Stimulated activated CD4-positive, alpha-beta T cell treated with anti-CD3 and anti-CD28 coated beads, Interleukin-1b, Interleukin-23, amount 100 ng/mL, for 48 hours (primary cell): ENCODE measurements around the gene PACSIN1.

Source experiments
- DNase-seq: peaks from one replicate; pipeline ENCODE4 v3.0.0-alpha.2; 2020

The PACSIN1 gene

DNA sequence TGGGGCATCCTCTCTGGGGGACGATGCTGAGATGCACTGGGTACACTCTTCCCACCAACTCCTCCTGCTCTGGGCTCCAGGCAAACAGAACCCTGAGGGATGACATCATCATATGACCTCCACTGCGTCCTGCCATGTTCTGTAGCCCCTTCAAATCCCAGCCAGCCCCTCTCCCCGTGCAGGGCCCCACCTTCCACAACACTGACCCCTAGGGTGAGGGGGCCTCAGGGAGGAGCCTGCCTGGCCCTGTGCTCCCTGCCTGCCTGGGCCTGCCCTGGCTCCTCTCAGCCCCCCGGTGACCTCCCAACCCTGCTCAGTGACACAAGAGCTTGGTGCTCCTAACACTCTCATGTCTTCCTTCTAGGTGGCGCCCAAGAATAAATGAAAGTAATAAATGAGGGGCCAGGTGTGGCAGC, 99.9 kb downstream of the PACSIN1 start:
- no peak for DNase-seq

- DNase-seq: no peak
These were observed 101.1 kb downstream of the PACSIN1 start for GRCh38 chr6:34566830-34567546.

- no peak for DNase-seq
These were observed 102.7 kb downstream of the PACSIN1 start for GRCh38 chr6:34568341-34569201.

GRCh38 chr6:34569361-34569973, 103.6 kb downstream of the PACSIN1 start:
- DNase-seq: no peak

- no peak for DNase-seq
These were observed 104.4 kb downstream of the PACSIN1 start for GRCh38 chr6:34570066-34570833.

DNA sequence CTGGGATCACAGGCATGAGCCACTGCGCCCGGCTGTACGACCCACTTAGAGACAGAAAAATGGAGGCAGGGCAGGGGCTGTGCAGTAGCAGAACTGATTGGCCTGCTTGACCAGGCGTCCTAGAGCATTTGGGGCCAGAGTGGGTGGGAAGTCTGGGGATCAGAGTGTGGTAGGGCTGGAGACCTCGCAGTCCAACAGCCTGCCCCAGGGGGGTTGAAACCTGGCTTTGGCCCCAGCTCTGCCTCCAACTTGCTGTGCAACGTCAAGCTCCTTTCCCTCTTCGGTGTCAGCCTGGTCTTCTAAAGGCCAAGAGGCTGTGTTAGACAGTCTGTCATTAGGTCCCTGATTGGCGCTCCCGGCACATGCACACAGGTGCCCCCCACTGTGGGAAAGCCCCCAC, 105.5 kb downstream of the PACSIN1 start:
- no peak for DNase-seq

- DNase-seq: no peak
These were observed 106.1 kb downstream of the PACSIN1 start for GRCh38 chr6:34572021-34572420.

DNA sequence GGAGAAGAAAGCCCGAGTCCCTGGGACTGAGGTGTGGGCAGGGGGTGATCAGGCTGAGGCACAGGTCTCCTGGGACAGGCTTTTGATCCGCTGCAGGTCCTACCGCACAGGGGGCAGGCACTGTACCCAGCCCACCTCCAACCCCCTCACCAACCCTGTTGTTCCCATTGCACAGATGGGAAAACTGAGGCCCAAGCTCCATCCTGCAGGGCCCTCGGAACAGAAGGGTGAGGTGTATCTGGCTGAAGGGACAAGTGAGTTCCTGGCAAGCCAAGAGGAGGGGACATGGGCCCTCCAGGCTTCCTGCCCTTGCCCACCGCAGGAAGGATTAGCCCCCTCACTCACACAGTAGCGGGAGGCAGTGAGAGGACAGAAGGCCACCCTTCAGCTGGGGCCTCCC, 106.7 kb downstream of the PACSIN1 start:
- DNase-seq: no peak

- no peak for DNase-seq
These were observed 107.8 kb downstream of the PACSIN1 start for GRCh38 chr6:34573567-34574183.

DNA sequence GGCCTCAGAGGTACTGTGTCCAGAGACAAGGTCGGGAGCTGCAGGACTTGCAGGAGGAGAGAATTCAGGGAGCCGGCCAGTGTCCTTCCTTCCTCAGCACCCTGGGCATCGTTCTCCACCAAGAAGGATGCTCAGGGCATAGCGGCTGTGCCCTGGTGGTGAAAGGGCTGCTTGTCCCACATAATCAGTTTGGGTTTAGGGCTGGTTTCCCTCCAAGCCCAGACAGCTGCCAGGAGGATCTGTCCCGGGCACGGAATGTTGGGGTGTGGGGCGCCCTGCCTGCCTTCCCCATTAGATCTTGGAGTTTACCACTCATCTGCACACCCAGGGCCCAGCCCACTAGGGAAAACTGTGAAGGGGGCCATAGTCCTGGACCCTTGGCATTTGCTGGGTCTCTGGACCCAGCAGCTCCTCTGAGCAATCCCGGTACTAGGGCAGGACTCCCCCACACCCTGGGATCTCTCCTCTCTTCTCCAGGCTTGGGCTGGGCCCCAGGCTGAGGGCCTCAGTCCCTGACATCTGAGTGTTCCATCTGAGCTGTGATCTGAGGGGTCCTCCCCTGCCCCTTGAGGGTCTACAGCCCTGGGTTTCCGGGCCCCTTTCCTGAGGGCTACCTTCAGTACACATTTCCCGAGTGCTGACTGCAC, 108.9 kb downstream of the PACSIN1 start:
- DNase-seq: no peak

DNA sequence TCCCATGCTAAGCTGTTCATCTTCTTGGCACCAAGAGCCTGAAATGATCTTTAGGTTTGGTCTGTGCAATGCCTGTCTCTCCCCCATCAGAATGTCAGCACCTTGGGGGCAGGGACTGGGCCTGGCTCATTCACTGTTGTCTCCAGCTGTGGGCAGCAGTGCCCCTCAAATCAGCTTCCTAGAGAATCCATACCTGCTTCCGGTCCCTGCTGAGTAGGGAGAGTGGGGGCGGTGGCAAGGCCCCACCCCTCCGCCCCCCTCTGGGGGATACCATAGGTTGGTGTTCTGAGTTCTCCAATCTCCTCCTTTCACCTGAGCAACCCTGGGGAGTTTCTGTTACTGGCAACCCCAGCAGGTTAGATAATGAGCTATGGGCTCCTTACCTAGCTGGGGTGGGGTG, 109.5 kb downstream of the PACSIN1 start:
- DNase-seq: no peak

DNA sequence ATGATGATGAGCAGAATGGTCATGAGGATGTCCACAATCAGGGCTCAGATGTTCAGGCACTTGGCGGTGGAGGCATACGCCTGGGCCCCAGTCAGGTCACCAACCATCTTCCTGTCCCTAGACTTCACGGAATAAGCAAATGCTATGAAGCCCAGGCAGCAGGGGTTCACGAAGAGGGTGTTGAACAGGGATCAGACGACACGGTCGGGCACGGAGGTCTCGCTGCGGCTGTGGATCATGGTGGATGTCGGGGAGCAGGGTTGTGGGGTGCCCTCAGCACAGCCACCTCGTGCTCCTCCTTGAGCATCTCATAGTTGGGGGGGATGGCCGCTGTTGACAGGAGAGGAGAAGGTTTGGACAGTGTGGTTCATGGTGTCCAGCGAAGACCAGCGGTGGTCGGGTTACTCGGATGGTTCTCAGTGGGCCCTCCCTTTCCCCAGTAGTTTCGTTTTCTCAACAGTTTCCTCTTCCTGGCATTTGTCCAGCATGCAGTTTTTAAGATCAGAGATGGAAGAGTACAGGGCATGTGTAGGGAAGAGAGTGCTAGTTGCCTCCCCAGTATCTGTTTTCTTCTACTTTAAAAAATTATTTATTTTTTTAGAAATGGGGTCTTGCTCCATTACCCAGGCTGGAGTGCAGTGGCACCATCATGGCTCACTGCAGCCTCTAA, 110.5 kb downstream of the PACSIN1 start:
- no peak for DNase-seq

- DNase-seq: no peak
These were observed 112.8 kb downstream of the PACSIN1 start for GRCh38 chr6:34578445-34579262.

DNA sequence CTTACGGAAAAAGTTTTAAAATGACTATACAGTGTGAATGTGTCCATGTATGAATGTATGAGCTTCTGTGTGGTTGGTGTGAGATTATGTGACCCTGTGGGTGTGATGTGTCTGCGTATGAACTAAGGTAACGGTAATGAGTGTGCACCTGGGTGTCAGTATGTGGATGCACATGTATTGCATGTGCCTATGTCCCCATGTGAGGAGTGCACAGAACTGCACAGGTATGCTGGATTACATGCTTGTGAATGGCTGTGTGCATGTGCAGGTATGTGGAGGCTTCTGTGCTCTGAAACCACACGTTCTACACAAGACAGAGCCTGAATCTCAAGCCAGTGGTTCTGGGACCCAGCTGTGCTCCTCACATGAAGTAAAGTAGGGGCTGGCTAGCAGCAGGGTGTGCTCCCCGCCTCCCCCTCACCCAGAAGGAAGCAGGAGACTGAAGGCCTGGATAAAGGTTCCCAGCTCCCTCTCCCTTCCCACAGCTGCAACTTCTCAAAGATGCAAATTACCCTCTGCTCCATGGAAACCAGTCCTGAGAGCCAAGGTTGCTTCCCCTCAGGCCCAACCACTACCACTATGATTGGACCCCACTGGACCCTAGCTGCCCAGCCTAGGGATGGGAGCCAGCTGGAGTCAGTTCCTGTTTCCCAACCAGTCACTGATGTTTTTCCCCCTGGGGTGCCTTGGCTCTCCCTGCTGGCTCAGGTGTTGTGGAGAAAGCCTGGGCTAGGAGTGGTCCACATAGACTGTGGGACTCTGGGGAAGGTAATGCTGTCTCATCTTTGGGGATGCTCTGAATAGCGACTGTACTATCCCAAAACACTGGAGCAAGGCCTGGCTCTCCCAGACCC, 115.1 kb downstream of the PACSIN1 start:
- no peak for DNase-seq

GRCh38 chr6:34581561-34581920, 115.7 kb downstream of the PACSIN1 start:
- DNase-seq: no peak

- DNase-seq: no peak
These were observed 117.6 kb downstream of the PACSIN1 start for GRCh38 chr6:34583461-34583860.

DNA sequence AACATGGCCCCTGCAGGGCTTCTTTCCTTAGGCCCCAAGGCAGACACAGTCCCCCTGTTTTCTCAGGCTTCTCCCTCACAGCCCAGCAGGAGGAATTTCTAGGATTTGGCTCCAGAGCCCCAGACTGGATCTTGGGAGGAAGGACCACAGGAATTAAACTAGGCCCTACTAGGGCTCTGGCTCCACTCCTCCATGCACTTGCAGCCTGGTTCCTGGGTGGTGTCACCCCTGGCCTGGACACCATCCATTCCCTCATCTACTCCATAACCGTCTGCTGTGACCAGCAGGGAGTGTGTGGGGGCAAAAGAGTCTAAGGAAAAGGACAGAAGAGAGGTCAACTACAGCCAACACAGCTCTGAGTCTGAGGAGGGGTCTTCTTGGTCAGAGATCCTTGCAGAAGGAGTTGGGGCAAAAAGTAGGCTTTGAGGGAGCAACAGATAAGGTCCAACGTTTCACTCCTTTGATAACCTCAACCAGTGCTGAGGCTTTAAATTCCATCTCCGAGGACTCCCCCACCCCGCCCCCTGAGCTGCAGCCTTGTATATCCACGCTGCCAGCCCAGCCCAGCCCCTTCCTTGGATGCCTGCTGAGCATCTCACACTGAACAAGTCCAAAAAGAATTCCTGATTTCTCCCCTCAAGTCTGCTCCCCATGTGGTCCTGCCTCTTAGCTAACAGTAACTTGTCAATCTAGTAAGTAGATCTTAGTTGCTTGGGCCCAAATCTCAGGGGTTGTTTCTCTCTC, 118.2 kb downstream of the PACSIN1 start:
- no peak for DNase-seq

DNA sequence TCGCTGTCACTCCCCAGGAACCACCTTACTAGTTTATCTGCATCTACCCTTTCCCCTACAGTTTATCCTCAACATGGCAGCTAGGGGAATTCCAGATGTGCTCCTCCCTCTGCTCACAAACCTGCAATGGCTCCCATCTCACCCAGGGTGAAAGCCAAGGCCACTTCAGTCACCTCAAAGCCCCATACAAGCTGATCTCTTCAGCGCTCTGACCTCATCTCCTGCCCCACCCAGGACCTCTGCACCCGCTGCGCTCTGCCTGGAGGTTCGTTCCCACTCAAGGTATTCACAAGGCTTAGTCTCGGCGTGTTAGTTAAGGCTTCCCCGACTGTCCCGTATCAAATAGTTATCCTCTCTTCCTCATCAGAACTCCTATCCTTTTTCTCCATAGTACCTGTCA, 118.8 kb downstream of the PACSIN1 start:
- DNase-seq: no peak
